Loucy (cell line): ENCODE data around the gene ADTRP.

Source experiments
- H2AFZ ChIP-seq: fragments of 200-600 bp; sonication (generic); 2 replicates; pipeline ENCODE4 v1.6.0; 2016; ENCODE audit warnings: antibody characterized with exemption, mild to moderate bottlenecking, low read length, moderate library complexity
- H3F3A ChIP-seq: fragments of 200-600 bp; 2 replicates; pipeline ENCODE4 v1.6.0; 2016; ENCODE audit warnings: antibody characterized with exemption, low read depth, mild to moderate bottlenecking
- H3K27me3 ChIP-seq: fragments of 200-600 bp; sonication (generic); 2 replicates; pipeline ENCODE4 v1.6.1; 2014; ENCODE audit warnings: low read length, mild to moderate bottlenecking; ENCODE audit not compliant: insufficient read depth, poor library complexity, severe bottlenecking
- H3K36me3 ChIP-seq: fragments of 200-600 bp; sonication (generic); 2 replicates; pipeline ENCODE4 v1.6.1; 2016; ENCODE audit warnings: low read length; ENCODE audit not compliant: insufficient read depth
- H3K4me1 ChIP-seq: fragments of 200-600 bp; sonication (generic); 2 replicates; pipeline ENCODE4 v1.5.1; 2014; ENCODE audit warnings: low read length, mild to moderate bottlenecking; ENCODE audit not compliant: insufficient read depth, poor library complexity, severe bottlenecking
- H3K4me2 ChIP-seq: fragments of 200-600 bp; sonication (generic); 2 replicates; pipeline ENCODE4 v1.6.0; 2014; ENCODE audit warnings: antibody characterized with exemption, low read length, low read depth, mild to moderate bottlenecking; ENCODE audit not compliant: poor library complexity, severe bottlenecking
- H3K4me3 ChIP-seq: fragments of 200-600 bp; sonication (generic); 2 replicates; pipeline ENCODE4 v1.5.1; 2014; ENCODE audit warnings: low read length, mild to moderate bottlenecking, mixed read lengths; ENCODE audit not compliant: poor library complexity, severe bottlenecking
- H3K79me2 ChIP-seq: fragments of 200-600 bp; sonication (generic); 2 replicates; pipeline ENCODE4 v1.6.1; 2014; ENCODE audit warnings: low read length; ENCODE audit not compliant: insufficient read depth
- H3K9ac ChIP-seq: fragments of 200-600 bp; sonication (generic); 2 replicates; pipeline ENCODE4 v1.6.0; 2014; ENCODE audit warnings: mild to moderate bottlenecking, low read depth, low read length, moderate library complexity; ENCODE audit not compliant: poor library complexity, severe bottlenecking
- H3K9me2 ChIP-seq: fragments of 200-600 bp; sonication (generic); replicated peaks from 2 replicates; pipeline ENCODE4 v1.6.1; 2016; ENCODE audit warnings: low read depth, low read length, mixed read lengths
- H3K9me3 ChIP-seq: fragments of 200-600 bp; sonication (generic); 2 replicates; pipeline ENCODE4 v1.6.1; 2014; ENCODE audit warnings: mild to moderate bottlenecking, antibody characterized with exemption, low read length, low read depth; ENCODE audit not compliant: insufficient read depth
- H4K20me1 ChIP-seq: fragments of 200-600 bp; sonication (generic); 2 replicates; pipeline ENCODE4 v1.6.0; 2014; ENCODE audit warnings: antibody characterized with exemption, low read length, mild to moderate bottlenecking; ENCODE audit not compliant: insufficient read depth, poor library complexity, severe bottlenecking
- EZH2phosphoT487 ChIP-seq: fragments of 200-600 bp; IDR thresholded peaks from 2 replicates; pipeline ENCODE4 v1.6.1; 2018; ENCODE audit warnings: antibody characterized with exemption, mild to moderate bottlenecking, moderate library complexity, borderline replicate concordance
- TF ChIP-seq, protein P1 (sequence below): fragments of 200-600 bp; sonication (generic); conservative IDR thresholded peaks from 2 replicates; pipeline ENCODE4 v1.5.1; 2014; ENCODE audit warnings: mild to moderate bottlenecking, antibody characterized with exemption, low read length

Gene ADTRP

DNA sequence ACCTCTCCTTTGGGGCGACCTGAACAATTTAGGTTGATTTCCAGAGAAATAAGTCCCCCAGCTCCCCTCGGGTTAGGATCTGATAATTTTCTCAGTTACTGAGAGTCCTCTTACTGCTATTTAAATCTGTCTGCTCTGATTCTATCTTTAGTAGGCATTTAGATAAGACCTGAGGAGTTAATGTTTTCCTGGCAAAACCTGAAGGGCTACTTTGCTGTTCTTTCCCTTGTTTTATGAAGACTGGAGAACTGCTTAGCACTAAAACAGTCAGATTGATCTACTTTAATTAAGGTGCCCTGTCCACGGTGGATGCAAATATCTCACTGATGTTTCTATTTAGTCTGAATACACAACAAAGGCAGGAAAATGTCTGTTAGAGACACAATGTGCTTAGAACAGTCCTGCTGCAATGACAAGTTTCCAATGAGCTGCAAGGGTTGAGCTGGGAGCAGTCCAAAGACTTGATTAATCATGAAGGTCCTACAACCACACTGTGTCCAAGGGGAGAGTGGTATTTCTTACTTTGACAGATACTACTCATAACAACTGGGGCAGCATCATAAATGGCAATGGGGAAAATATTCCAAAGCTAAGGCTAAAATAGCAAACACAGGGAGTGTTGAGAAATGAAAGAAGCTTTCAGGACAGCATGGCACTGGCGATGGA lies 15.7 kb downstream of the ADTRP start:
- H3K9me3 ChIP-seq = no peaks in the 10 kb centered on the region
- no peaks in the 10 kb centered on the region for H3K9me2 ChIP-seq
- H4K20me1 ChIP-seq = no peaks in the 10 kb centered on the region
- H3F3A ChIP-seq = no peaks in the 10 kb centered on the region
- no peaks in the 10 kb centered on the region for H3K79me2 ChIP-seq
- H2AFZ ChIP-seq = no peak overlapping the region
- no peaks in the 10 kb centered on the region for H3K36me3 ChIP-seq
- H3K4me2 ChIP-seq = no peak overlapping the region
- H3K4me1 ChIP-seq = no peaks in the 10 kb centered on the region
- TF ChIP-seq, protein P1, sequence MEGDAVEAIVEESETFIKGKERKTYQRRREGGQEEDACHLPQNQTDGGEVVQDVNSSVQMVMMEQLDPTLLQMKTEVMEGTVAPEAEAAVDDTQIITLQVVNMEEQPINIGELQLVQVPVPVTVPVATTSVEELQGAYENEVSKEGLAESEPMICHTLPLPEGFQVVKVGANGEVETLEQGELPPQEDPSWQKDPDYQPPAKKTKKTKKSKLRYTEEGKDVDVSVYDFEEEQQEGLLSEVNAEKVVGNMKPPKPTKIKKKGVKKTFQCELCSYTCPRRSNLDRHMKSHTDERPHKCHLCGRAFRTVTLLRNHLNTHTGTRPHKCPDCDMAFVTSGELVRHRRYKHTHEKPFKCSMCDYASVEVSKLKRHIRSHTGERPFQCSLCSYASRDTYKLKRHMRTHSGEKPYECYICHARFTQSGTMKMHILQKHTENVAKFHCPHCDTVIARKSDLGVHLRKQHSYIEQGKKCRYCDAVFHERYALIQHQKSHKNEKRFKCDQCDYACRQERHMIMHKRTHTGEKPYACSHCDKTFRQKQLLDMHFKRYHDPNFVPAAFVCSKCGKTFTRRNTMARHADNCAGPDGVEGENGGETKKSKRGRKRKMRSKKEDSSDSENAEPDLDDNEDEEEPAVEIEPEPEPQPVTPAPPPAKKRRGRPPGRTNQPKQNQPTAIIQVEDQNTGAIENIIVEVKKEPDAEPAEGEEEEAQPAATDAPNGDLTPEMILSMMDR = no peak
- no peak for TF ChIP-seq EZH2phosphoT487
- no peaks in the 10 kb centered on the region for H3K27me3 ChIP-seq
- H3K9ac ChIP-seq = no peak overlapping the region
- no peak overlapping the region for H3K4me3 ChIP-seq

DNA sequence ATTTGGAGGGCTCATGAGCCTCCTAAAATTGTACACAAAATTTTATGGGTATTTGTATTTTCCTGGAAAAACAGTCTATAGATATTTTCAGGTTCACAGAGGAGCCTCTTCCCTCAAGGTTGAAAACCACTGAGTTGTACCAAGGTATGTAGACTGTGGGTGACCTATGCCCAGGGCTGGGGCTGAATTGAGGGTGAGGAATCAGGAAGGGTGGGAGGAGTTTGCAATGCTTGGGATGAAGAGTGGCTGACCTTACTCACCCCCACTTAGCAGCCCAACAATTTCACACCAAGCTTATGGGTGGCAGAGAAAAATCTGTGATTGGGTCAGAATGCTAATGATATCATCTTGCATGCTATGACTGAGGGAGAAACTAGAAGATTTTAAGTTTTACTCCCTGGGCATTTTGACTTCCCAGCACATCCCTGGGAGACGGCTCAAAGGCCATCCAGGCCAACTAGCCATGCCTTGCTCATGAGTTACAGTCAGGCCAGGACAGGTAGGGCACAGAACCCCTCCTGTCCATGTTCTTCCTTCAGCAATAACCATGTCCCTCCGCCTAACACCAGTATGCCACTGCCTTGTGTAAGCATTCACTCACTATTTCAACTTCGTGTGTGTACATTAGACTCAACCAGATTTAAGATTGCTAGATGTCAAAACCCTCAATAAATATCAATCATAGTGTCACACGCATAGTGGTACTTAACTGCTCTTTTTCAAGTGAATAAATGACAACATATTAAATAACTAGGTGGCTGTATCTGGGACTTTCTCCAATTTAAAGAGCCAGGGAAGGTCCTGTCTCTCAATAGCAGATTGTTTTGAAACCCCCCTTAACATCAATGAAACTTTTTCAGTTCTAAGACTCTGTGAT lies 16.6 kb downstream of the ADTRP start:
- Histone ChIP-seq H3K4me1 (no peaks in the 10 kb centered on the region), H2AFZ (no peak overlapping the region), H4K20me1 (no peaks in the 10 kb centered on the region), H3K4me3 (no peak overlapping the region), H3K9me2 (no peaks in the 10 kb centered on the region), H3K9ac (no peak overlapping the region), H3K79me2 (no peaks in the 10 kb centered on the region), H3F3A (no peaks in the 10 kb centered on the region), H3K9me3 (no peaks in the 10 kb centered on the region), H3K4me2 (no peak overlapping the region), H3K27me3 (no peaks in the 10 kb centered on the region), H3K36me3 (no peaks in the 10 kb centered on the region)
- TF ChIP-seq, protein P1 = no peak
- TF ChIP-seq EZH2phosphoT487 = no peak

DNA sequence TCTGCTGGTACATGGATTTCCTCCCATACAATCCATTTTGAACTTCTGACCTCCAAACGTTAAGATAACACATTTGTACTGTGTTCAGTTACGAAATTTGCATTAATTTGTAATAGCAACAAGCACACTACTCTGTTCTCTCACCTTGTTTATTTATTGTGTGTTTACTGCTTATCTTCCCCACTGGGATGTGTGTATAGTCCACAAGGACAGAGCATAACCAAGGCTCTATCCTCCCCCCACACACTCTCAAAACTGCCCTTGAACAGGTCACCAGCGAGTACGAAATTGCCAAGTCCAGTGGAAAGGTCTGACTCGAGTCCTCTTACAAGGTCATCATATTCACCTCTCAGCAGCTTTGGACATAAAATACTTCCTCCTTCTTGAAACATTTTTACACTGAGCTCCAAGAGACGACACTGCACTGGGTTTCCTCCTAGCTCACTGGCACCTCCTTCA lies 18.6 kb downstream of the ADTRP start:
- TF ChIP-seq, protein P1 = no peak
- TF ChIP-seq EZH2phosphoT487 = no peak
- no peaks in the 10 kb centered on the region for H3K9me3 ChIP-seq
- H2AFZ ChIP-seq = no peak overlapping the region
- H3K9me2 ChIP-seq = no peaks in the 10 kb centered on the region
- H3K4me3 ChIP-seq = no peak overlapping the region
- H3K4me2 ChIP-seq = no peak overlapping the region
- H3F3A ChIP-seq = no peaks in the 10 kb centered on the region
- H3K9ac ChIP-seq = no peak overlapping the region
- H4K20me1 ChIP-seq = no peaks in the 10 kb centered on the region
- no peaks in the 10 kb centered on the region for H3K36me3 ChIP-seq
- no peaks in the 10 kb centered on the region for H3K27me3 ChIP-seq
- H3K79me2 ChIP-seq = no peaks in the 10 kb centered on the region
- H3K4me1 ChIP-seq = no peaks in the 10 kb centered on the region
